ENCODE data around the gene IFRD2. TPM values are rescaled to one million over a fixed set of nuclear protein-coding genes. Genes with fewer than 3 reads are reported as not detected.

IFRD2 gene
- total and polyA plus RNA-seq, 2 of the 13 experiments (the other 11 are each of a cell fraction or from before 2014, with no cell fraction given), result 32.8 to 96.1 TPM

- TF ChIP-seq DZIP1 (CRISPR knock-in tag; IDR thresholded peaks at IDR 0.05), result no peak
- 0 out of 2 replicates have a peak, but pooled peaks have one; percentile 9 for TF ChIP-seq TFAP4 (IDR thresholded peaks at IDR 0.05; ENCODE audit: borderline replicate concordance, low read depth)
- TF ChIP-seq RBM39 (IDR thresholded peaks at IDR 0.05; ENCODE audit: low read depth, low read length, poor library complexity, severe bottlenecking), result peak; percentile 43
- TF ChIP-seq MTA1 (CRISPR knock-in tag; IDR thresholded peaks at IDR 0.05; ENCODE audit: borderline replicate concordance), result peak; percentile 72; the same call in 1 of the 2 replicates
- no peak for TF ChIP-seq ZNF598 (CRISPR knock-in tag; IDR thresholded peaks at IDR 0.05; ENCODE audit: borderline replicate concordance)
- 0 out of 2 replicates have a peak, but pooled peaks have one; percentile 16 for TF ChIP-seq ARID5B (CRISPR knock-in tag; IDR thresholded peaks at IDR 0.05)
- peak; percentile 36; the same call in 1 of the 2 replicates for TF ChIP-seq GFI1 (CRISPR knock-in tag; IDR thresholded peaks at IDR 0.05; ENCODE audit: borderline replicate concordance)
- no peak for TF ChIP-seq ZNF20 (CRISPR knock-in tag; IDR thresholded peaks at IDR 0.05)
- TF ChIP-seq NCOA2 (CRISPR knock-in tag; IDR thresholded peaks at IDR 0.05), result no peak; the same call in 1 of the 2 replicates
- no peak for TF ChIP-seq ZNF619 (CRISPR knock-in tag; IDR thresholded peaks at IDR 0.05)
- TF ChIP-seq HOXA7 (CRISPR knock-in tag; IDR thresholded peaks at IDR 0.05), result no peak
- no peak for TF ChIP-seq ZFAT (CRISPR knock-in tag; conservative IDR thresholded peaks at IDR 0.05)
- no peak for TF ChIP-seq ZNF567 (CRISPR knock-in tag; IDR thresholded peaks at IDR 0.05; ENCODE audit: borderline replicate concordance)
- TF ChIP-seq ZNF256 (CRISPR knock-in tag; conservative IDR thresholded peaks at IDR 0.05), result no peak
- 0 out of 2 replicates have a peak, but pooled peaks have one; percentile 46 for TF ChIP-seq POGZ (CRISPR knock-in tag; IDR thresholded peaks at IDR 0.05)
- TF ChIP-seq TFE3 (CRISPR knock-in tag; IDR thresholded peaks at IDR 0.05), result no peak
- TF ChIP-seq PBX3 (CRISPR knock-in tag; IDR thresholded peaks at IDR 0.05; ENCODE audit: borderline replicate concordance), result no peak
- no peak for TF ChIP-seq SIN3B (IDR thresholded peaks at IDR 0.05; ENCODE audit: low read length)
These were observed 46.3 kb downstream of the IFRD2 start (continued) for GRCh38 chr3:50245831-50246516.

Data from HepG2 (cell line).